Measurements from ENCODE around the gene C14orf132. TPM values are rescaled to one million over a fixed set of nuclear protein-coding genes. Genes with fewer than 3 reads are reported as not detected.

Gene C14orf132
- total RNA-seq, 2 experiments from 2014 or later: 2.0 to 2.4 TPM

GRCh38 chr14:96088074-96088473 lies 48.9 kb downstream of the C14orf132 start:
- Mint-ChIP-seq H3K4me3 (no peak overlapping the region), H3K4me1 (ENCODE audit: low read depth) (no peaks in the 10 kb centered on the region)
- CTCF ChIA-PET: no interaction called here

GRCh38 chr14:96088481-96088880 lies 49.3 kb downstream of the C14orf132 start:
- H3K27ac ChIP-seq (ENCODE audit: low read depth in 1 of 2, low read length in 2 of 2): no peak overlapping the region
- intact Hi-C loops (cut with DNase I, micrococcal nuclease): no loop called here
- ChIA-PET POLR2A (no interaction called here), CTCF (no interaction called here)
- Mint-ChIP-seq H3K36me3 (ENCODE audit: low read depth) (no peaks in the 10 kb centered on the region), H3K4me3 (no peak overlapping the region), H3K27me3 (no peaks in the 10 kb centered on the region), H3K4me1 (ENCODE audit: low read depth) (no peaks in the 10 kb centered on the region), H3K27ac (no peak overlapping the region), H3K9me3 (no peaks in the 10 kb centered on the region)
- no peaks in the 10 kb centered on the region for H3K36me3 ChIP-seq (ENCODE audit: insufficient read depth, low read length)
- H3K27me3 ChIP-seq (ENCODE audit: control insufficient read depth in 1 of 2, insufficient read depth in 2 of 2, low read length in 2 of 2): no peaks in the 10 kb centered on the region
- no peaks in the 10 kb centered on the region for H3K4me1 ChIP-seq (ENCODE audit: insufficient read depth, low read length)
- no peak for DNase-seq
- no peak for ATAC-seq (ENCODE audit: poor library complexity)
- H3K4me3 ChIP-seq (ENCODE audit: low read length): no peak overlapping the region
- no peak for TF ChIP-seq CTCF (IDR thresholded peaks at IDR 0.05)
- H3K9me3 ChIP-seq (ENCODE audit: control insufficient read depth in 1 of 2, insufficient read depth in 1 of 2, low read length in 2 of 2): no peaks in the 10 kb centered on the region

More at GRCh38 chr14:96088074-96088473, 48.9 kb downstream of the C14orf132 start:
- TF ChIP-seq CTCF (IDR thresholded peaks at IDR 0.05): no peak
- Mint-ChIP-seq H3K27ac (no peak overlapping the region), H3K36me3 (ENCODE audit: low read depth) (no peaks in the 10 kb centered on the region), H3K27me3 (no peaks in the 10 kb centered on the region), H3K9me3 (no peaks in the 10 kb centered on the region)
- H3K4me3 ChIP-seq (ENCODE audit: low read length): no peak overlapping the region
- ATAC-seq (ENCODE audit: poor library complexity) (no peak), DNase-seq (no peak)
- no peaks in the 10 kb centered on the region for H3K9me3 ChIP-seq (ENCODE audit: control insufficient read depth in 1 of 2, insufficient read depth in 1 of 2, low read length in 2 of 2)
- no peaks in the 10 kb centered on the region for H3K4me1 ChIP-seq (ENCODE audit: insufficient read depth, low read length)
- POLR2A ChIA-PET: no interaction called here
- no peaks in the 10 kb centered on the region for H3K36me3 ChIP-seq (ENCODE audit: insufficient read depth, low read length)
- no peak overlapping the region for H3K27ac ChIP-seq (ENCODE audit: low read depth in 1 of 2, low read length in 2 of 2)
- intact Hi-C loops (cut with DNase I, micrococcal nuclease): no loop called here
- H3K27me3 ChIP-seq (ENCODE audit: control insufficient read depth in 1 of 2, insufficient read depth in 2 of 2, low read length in 2 of 2): no peaks in the 10 kb centered on the region

GRCh38 chr14:96088911-96089310 lies 49.7 kb downstream of the C14orf132 start:
- Mint-ChIP-seq H3K27me3 (no peaks in the 10 kb centered on the region), H3K4me1 (ENCODE audit: low read depth) (no peaks in the 10 kb centered on the region), H3K36me3 (ENCODE audit: low read depth) (no peaks in the 10 kb centered on the region), H3K4me3 (no peak overlapping the region), H3K27ac (no peak overlapping the region), H3K9me3 (no peaks in the 10 kb centered on the region)
- Histone ChIP-seq H3K27me3 (ENCODE audit: control insufficient read depth in 1 of 2, insufficient read depth in 2 of 2, low read length in 2 of 2) (no peaks in the 10 kb centered on the region), H3K36me3 (ENCODE audit: insufficient read depth, low read length) (no peaks in the 10 kb centered on the region), H3K4me1 (ENCODE audit: insufficient read depth, low read length) (no peaks in the 10 kb centered on the region), H3K27ac (ENCODE audit: low read depth in 1 of 2, low read length in 2 of 2) (no peak overlapping the region), H3K9me3 (ENCODE audit: control insufficient read depth in 1 of 2, insufficient read depth in 1 of 2, low read length in 2 of 2) (no peaks in the 10 kb centered on the region), H3K4me3 (ENCODE audit: low read length) (no peak overlapping the region)
- TF ChIP-seq CTCF (IDR thresholded peaks at IDR 0.05): no peak
- no peak for DNase-seq
- no peak for ATAC-seq (ENCODE audit: poor library complexity)
- ChIA-PET POLR2A (no interaction called here), CTCF (no interaction called here)
- intact Hi-C loops (cut with DNase I, micrococcal nuclease): no loop called here

All from CD4-positive, alpha-beta T cell (primary cell).